ENCODE data around the gene GPR83. TPM values are rescaled to one million over a fixed set of nuclear protein-coding genes. Genes with fewer than 3 reads are reported as not detected.

The GPR83 gene
- total RNA-seq, 2 donors from 2014 or later = 0.13 to 0.26 TPM

DNA sequence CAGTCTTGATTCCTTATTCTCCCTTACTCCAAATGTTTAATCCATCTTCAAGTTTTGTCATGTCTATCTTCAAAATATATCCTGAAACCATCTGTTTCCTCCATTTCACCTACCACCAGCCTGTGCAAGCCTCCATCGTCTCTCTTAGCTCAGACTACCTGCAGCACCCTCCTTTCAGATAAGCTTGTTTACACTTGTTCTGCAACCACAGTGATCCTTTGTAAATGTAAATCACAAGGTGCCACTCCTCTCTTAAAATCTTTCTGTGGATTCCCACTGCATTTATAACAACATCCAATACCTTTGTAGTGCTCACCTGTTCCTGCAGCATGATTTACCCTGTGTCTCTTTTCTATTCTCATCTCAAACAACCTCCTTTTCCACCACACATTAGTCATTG lies 31.8 kb upstream of the GPR83 start:
- H3K27me3 Mint-ChIP-seq (ENCODE audit: insufficient read depth) = no peaks in the 10 kb centered on the region
- Histone ChIP-seq H3K4me1 (ENCODE audit: control insufficient read depth, insufficient read depth, low read length) (peaks cover 8% of the 10 kb centered on the region), H3K9ac (ENCODE audit: extremely low read depth, low read length, poor library complexity, severe bottlenecking) (no peak overlapping the region), H3K36me3 (ENCODE audit: control insufficient read depth, insufficient read depth, low read length) (peaks cover 44% of the 10 kb centered on the region), H3K9me3 (ENCODE audit: control insufficient read depth, low read length) (peaks cover 14% of the 10 kb centered on the region), H3K27ac (ENCODE audit: low read depth, low read length) (no peak overlapping the region), H3K27me3 (ENCODE audit: control insufficient read depth, insufficient read depth, low read length, poor library complexity, severe bottlenecking) (no peaks in the 10 kb centered on the region), H3K4me3 (ENCODE audit: low read length) (peak overlapping the region; percentile 26)
- peak overlapping the region; percentile 2 for H3K4me3 Mint-ChIP-seq
- TF ChIP-seq, protein P1, sequence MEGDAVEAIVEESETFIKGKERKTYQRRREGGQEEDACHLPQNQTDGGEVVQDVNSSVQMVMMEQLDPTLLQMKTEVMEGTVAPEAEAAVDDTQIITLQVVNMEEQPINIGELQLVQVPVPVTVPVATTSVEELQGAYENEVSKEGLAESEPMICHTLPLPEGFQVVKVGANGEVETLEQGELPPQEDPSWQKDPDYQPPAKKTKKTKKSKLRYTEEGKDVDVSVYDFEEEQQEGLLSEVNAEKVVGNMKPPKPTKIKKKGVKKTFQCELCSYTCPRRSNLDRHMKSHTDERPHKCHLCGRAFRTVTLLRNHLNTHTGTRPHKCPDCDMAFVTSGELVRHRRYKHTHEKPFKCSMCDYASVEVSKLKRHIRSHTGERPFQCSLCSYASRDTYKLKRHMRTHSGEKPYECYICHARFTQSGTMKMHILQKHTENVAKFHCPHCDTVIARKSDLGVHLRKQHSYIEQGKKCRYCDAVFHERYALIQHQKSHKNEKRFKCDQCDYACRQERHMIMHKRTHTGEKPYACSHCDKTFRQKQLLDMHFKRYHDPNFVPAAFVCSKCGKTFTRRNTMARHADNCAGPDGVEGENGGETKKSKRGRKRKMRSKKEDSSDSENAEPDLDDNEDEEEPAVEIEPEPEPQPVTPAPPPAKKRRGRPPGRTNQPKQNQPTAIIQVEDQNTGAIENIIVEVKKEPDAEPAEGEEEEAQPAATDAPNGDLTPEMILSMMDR (conservative IDR thresholded peaks at IDR 0.05) = no peak
- peaks cover 36% of the 10 kb centered on the region for H3K4me1 Mint-ChIP-seq
- H3K36me3 Mint-ChIP-seq (ENCODE audit: low read depth) = peaks cover 36% of the 10 kb centered on the region
- H3K27ac Mint-ChIP-seq = no peak overlapping the region
- WGBS, 2 experiments (ENCODE audit: insufficient coverage in 1 of 2, insufficient read length in 1 of 2) = 61 to 80% methylated on average over 1 of the region's 1 CpG
- H3K9me3 Mint-ChIP-seq = peaks cover 6% of the 10 kb centered on the region
- no peak for DNase-seq

DNA sequence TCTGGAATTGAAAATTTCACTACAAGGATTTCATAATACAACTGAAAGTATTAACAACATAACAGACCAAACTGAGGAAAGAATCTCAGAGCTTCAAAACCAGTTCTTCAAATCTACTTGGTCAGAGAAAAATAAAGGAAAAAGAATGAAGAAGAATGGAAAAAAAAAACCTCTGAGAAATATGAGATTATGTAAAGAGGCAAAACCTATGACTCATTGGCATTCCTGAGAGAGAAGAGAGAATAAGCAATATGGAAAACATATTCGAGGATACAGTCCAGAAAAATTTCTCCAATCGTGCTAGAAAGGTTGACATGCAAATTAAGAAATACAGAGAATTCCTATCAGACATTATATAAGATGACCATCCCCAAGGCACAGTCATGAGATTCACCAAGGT lies 23.4 kb upstream of the GPR83 start:
- Mint-ChIP-seq H3K27me3 (ENCODE audit: insufficient read depth) (no peaks in the 10 kb centered on the region), H3K4me3 (no peak overlapping the region), H3K36me3 (ENCODE audit: low read depth) (peaks cover 53% of the 10 kb centered on the region), H3K9me3 (peaks cover 9% of the 10 kb centered on the region), H3K27ac (no peak overlapping the region), H3K4me1 (no peaks in the 10 kb centered on the region)
- peaks cover 41% of the 10 kb centered on the region for H3K36me3 ChIP-seq (ENCODE audit: control insufficient read depth, insufficient read depth, low read length)
- TF ChIP-seq, protein P1 (conservative IDR thresholded peaks at IDR 0.05) = no peak
- H3K9me3 ChIP-seq (ENCODE audit: control insufficient read depth, low read length) = peaks cover 17% of the 10 kb centered on the region
- no peak overlapping the region for H3K4me3 ChIP-seq (ENCODE audit: low read length)
- 94 to 100% methylated on average over 2 of the region's 2 CpGs for WGBS, 2 experiments (ENCODE audit: insufficient coverage in 1 of 2, insufficient read length in 1 of 2)
- no peak overlapping the region for H3K9ac ChIP-seq (ENCODE audit: extremely low read depth, low read length, poor library complexity, severe bottlenecking)
- no peaks in the 10 kb centered on the region for H3K27me3 ChIP-seq (ENCODE audit: control insufficient read depth, insufficient read depth, low read length, poor library complexity, severe bottlenecking)
- no peaks in the 10 kb centered on the region for H3K4me1 ChIP-seq (ENCODE audit: control insufficient read depth, insufficient read depth, low read length)
- no peak overlapping the region for H3K27ac ChIP-seq (ENCODE audit: low read depth, low read length)
- no peak for DNase-seq

DNA sequence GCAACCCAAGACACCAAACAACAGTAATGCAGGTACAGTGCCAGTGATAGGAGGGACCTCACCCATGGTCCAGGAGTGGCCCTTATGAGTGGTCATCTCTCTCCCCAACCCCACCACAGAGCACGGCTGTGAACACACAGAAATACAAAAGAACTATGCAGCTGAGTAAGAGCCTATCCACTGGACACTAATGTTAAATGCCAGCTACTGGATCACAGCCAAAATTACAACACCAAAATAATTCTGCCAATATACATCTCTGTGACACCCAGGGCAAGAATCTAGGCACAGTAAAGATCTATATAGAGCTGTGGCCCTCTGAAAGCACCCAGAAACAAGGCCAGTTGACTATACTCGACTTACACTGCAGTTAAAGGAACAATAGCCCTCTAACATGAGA lies 22.8 kb upstream of the GPR83 start:
- H3K27ac ChIP-seq (ENCODE audit: low read depth, low read length) = no peak overlapping the region
- H3K9ac ChIP-seq (ENCODE audit: extremely low read depth, low read length, poor library complexity, severe bottlenecking) = no peak overlapping the region
- H3K27me3 ChIP-seq (ENCODE audit: control insufficient read depth, insufficient read depth, low read length, poor library complexity, severe bottlenecking) = no peaks in the 10 kb centered on the region
- H3K4me3 Mint-ChIP-seq = no peak overlapping the region
- H3K27ac Mint-ChIP-seq = no peak overlapping the region
- no peaks in the 10 kb centered on the region for H3K27me3 Mint-ChIP-seq (ENCODE audit: insufficient read depth)
- peaks cover 46% of the 10 kb centered on the region for H3K36me3 Mint-ChIP-seq (ENCODE audit: low read depth)
- H3K4me3 ChIP-seq (ENCODE audit: low read length) = no peak overlapping the region
- DNase-seq = no peak
- H3K4me1 Mint-ChIP-seq = no peaks in the 10 kb centered on the region
- 61 to 92% methylated on average over 2 of the region's 2 CpGs for WGBS, 2 experiments (ENCODE audit: insufficient coverage in 1 of 2, insufficient read length in 1 of 2)
- H3K4me1 ChIP-seq (ENCODE audit: control insufficient read depth, insufficient read depth, low read length) = no peaks in the 10 kb centered on the region
- peaks cover 12% of the 10 kb centered on the region for H3K9me3 ChIP-seq (ENCODE audit: control insufficient read depth, low read length)
- H3K9me3 Mint-ChIP-seq = peaks cover 9% of the 10 kb centered on the region
- TF ChIP-seq, protein P1 (conservative IDR thresholded peaks at IDR 0.05) = no peak
- H3K36me3 ChIP-seq (ENCODE audit: control insufficient read depth, insufficient read depth, low read length) = peaks cover 35% of the 10 kb centered on the region
